GM06990 (cell line): ENCODE data around the gene SLC8A2.
"Not testable (repeated sequence)": the region's sequence is repeated elsewhere in the genome, so short reads cannot be mapped to it uniquely, and the experiment has no call there.

Experiments used
- DNase-seq: peaks from one replicate; pipeline ENCODE4 v3.0.0-alpha.2; 2011; ENCODE audit not compliant: insufficient read length; ENCODE audit errors: extremely low read depth
- H3K27me3 ChIP-seq: replicated peaks from 2 replicates; pipeline ENCODE4 v1.6.0; 2011; ENCODE audit warnings: low read length; ENCODE audit not compliant: control insufficient read depth, insufficient read depth
- H3K36me3 ChIP-seq: 2 replicates; pipeline ENCODE4 v1.5.1; 2011; ENCODE audit warnings: low read length; ENCODE audit not compliant: control insufficient read depth, insufficient read depth
- H3K4me3 ChIP-seq: replicated peaks from 2 replicates; pipeline ENCODE4 v1.5.1; 2011; ENCODE audit warnings: low read depth, mild to moderate bottlenecking, control low read depth, low read length
- TF ChIP-seq, protein P1 (sequence below): IDR thresholded peaks from 2 replicates; pipeline ENCODE4 v1.5.1; 2011; ENCODE audit warnings: low read length, control low read depth, mild to moderate bottlenecking, inconsistent platforms; ENCODE audit not compliant: insufficient read depth, poor library complexity, severe bottlenecking

SLC8A2 gene

DNA sequence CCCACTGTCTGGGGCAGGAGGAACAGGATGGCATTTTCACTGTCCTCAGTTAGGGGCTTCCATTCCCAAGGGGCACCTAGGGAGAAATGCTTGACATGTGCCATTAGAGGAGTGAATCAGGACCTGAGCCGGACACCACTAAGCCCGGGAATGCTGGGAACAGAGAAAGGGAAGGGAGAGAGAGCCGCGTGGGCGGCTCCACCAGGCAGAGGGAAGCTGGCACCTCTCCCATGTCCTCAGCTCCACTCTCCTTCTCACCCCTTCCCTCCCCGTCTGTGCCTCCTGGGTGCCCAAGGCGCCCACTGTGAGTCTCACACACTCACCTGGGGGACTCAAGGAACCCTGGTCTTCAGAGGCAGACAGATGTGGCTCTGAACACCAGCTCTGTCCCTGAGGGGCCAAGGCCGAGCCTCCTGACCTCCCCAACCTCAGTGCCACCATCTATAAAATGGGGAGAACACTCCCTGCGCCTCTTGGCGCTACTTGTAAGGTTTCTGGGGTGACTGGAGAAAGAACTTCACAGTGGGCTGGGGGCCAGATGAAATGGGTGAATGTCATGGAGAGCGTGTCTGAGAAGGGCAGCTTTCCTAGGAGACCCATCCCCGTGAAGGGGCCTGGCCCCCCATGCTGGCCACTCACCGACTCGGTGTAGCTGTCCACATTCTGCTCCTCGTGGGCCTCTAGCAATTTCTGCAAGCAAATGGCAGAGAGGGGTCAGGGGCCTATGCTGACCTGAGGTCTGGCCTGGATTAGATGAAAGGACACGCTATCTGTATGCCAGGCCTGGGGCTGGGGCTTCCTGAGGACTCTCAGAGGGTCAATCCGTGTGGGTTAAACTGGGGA is 17.6 kb upstream of the SLC8A2 start:
- Histone ChIP-seq H3K36me3 (peaks cover 30% of the 10 kb centered on the region), H3K4me3 (no peak overlapping the region), H3K27me3 (no peaks in the 10 kb centered on the region)
- DNase-seq = no peak
- TF ChIP-seq, protein P1, sequence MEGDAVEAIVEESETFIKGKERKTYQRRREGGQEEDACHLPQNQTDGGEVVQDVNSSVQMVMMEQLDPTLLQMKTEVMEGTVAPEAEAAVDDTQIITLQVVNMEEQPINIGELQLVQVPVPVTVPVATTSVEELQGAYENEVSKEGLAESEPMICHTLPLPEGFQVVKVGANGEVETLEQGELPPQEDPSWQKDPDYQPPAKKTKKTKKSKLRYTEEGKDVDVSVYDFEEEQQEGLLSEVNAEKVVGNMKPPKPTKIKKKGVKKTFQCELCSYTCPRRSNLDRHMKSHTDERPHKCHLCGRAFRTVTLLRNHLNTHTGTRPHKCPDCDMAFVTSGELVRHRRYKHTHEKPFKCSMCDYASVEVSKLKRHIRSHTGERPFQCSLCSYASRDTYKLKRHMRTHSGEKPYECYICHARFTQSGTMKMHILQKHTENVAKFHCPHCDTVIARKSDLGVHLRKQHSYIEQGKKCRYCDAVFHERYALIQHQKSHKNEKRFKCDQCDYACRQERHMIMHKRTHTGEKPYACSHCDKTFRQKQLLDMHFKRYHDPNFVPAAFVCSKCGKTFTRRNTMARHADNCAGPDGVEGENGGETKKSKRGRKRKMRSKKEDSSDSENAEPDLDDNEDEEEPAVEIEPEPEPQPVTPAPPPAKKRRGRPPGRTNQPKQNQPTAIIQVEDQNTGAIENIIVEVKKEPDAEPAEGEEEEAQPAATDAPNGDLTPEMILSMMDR = no peak

DNA sequence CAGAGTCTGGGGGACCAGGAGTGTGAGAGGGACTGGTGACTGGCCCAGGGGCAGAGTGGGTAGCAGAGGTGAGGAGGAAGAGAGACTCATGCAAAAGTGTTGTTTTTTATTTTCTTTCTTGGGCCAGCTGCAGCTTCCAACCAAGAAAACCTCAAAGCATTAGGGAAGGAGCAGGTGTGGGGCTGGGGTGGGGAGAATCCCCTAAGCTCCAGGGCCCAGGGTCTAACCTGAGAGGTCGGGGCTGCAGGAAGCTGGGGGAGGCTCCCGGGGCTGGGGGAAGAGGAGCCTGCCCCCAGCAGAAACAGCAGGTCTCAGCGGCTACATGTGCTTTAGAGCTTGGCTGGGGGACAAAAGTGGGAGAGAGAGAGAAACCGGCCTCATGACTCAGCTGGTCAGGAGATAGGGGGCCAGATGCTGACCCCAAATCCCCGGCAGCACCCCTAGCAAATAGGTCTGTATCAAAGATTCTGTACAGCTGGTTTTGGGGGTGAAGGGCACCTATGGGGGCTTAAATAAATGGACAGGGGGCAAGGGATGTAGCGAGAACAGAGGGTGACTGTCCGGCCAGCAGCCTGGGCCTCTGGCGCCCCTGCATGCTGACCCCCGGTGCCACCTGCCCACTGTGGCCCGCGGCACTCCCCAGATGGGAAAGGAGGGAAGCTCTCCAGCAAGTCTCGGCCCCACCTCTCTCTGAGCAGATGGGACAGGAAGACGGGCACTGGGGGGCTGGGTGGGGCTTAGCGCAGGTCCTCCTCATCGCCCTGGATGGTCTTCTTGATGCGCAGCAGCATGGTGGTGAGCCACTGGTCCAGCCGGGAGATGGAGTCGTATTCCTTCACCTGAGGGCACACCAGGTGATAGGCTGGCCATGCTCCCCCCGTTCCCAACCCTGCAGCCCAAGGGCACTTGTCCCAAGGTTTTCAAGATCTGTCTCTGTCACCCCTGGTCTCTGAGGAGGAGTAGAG is 16.1 kb upstream of the SLC8A2 start:
- no peak for DNase-seq
- peaks cover 25% of the 10 kb centered on the region for H3K36me3 ChIP-seq
- TF ChIP-seq, protein P1 = no peak
- no peaks in the 10 kb centered on the region for H3K27me3 ChIP-seq
- H3K4me3 ChIP-seq = no peak overlapping the region

DNA sequence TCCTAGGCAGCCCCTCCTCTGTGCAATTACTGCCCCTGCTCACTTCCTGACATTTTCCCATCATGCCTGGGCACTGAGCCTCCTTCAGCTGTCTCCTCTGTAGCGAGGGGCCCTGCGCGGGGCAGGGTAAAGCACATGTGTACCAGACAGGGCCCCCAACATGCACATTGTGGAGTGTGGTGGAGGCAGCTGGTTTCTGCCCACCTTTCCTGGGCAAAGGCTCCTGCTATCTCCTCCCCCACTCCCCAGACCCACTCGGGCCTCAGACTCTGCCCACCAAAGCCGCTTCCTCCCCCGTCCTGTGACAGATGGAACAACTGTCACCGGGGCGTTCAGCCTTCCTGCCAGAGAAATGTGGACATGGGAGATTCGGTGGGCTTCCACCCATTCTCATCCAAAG is 15.2 kb upstream of the SLC8A2 start:
- TF ChIP-seq, protein P1 = no peak
- Histone ChIP-seq H3K27me3 (no peaks in the 10 kb centered on the region), H3K36me3 (peaks cover 20% of the 10 kb centered on the region), H3K4me3 (no peak overlapping the region)
- no peak for DNase-seq

DNA sequence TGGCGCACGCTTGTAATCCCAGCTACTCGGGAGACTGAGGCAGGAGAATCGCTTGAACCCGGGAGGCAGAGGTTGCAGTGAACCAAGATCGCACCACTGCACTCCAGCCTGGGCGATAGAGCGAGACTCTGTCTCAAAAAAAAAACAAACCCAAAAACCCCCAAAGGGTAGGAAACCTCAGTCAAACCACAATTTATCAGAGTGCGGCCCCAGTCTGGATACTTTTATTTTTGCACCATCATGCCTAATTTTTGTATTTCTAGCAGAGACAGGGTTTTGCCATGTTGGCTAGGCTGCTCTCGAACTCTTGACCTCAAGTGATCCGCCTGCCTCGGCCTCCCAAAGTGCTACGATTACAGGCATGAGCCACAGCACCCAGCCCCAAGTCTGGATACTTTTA is 14.5 kb upstream of the SLC8A2 start:
- peaks cover 15% of the 10 kb centered on the region for H3K36me3 ChIP-seq
- H3K4me3 ChIP-seq, H3K27me3 ChIP-seq, DNase-seq: not testable (repeated sequence)

DNA sequence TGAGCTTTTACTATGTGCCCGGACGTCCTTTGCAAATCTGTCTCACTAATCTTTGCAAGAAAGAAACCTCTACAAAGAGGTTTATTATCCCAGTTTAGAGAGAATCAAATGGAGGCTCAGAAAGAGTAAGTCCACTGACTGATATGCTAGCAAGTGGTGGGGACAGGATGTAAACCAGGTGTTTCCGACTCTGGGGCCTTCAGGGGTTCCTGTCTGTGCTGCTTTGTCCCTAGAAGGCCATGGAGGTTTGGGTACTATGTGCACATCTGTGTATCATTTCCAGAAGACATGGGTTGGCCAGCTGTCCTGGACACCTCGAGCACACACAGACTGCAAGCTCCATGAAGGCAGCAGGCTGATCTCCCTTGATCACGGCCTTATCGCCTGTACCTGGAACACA is 13.5 kb upstream of the SLC8A2 start:
- DNase-seq = no peak
- H3K4me3 ChIP-seq = peak overlapping the region; percentile 72
- TF ChIP-seq, protein P1 = no peak

More for the DNA sequence above, 13.5 kb upstream of the SLC8A2 start:
- Histone ChIP-seq H3K27me3 (no peaks in the 10 kb centered on the region), H3K36me3 (peaks cover 11% of the 10 kb centered on the region)
